Loucy (cell line): ENCODE measurements around the gene KIRREL3.

Experiments
- EZH2phosphoT487 ChIP-seq: fragments of 200-600 bp; IDR thresholded peaks from 2 replicates; pipeline ENCODE4 v1.6.1; 2018; ENCODE audit warnings: antibody characterized with exemption, mild to moderate bottlenecking, moderate library complexity, borderline replicate concordance
- TF ChIP-seq, protein P1 (sequence below): fragments of 200-600 bp; sonication (generic); conservative IDR thresholded peaks from 2 replicates; pipeline ENCODE4 v1.5.1; 2014; ENCODE audit warnings: mild to moderate bottlenecking, antibody characterized with exemption, low read length

DNA sequence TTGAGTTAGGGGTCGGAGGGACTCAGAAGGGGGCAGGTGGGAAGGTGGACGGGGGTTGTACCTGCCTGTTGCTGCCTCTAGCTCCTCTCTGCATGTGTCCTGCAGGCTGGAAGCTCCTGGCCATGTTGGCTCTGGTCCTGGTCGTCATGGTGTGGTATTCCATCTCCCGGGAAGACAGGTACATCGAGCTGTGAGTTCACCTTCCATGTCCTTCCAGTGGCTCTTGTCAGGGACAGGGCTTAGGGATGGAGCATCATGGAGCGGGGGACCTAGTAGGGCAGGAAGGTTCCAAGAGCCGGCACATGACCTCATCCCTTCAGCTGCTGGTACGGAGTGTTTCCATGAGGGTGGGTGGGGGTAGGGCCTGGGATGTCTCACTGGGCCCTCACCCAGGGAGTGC lies 594.2 kb downstream of the KIRREL3 start:
- TF ChIP-seq, protein P1, sequence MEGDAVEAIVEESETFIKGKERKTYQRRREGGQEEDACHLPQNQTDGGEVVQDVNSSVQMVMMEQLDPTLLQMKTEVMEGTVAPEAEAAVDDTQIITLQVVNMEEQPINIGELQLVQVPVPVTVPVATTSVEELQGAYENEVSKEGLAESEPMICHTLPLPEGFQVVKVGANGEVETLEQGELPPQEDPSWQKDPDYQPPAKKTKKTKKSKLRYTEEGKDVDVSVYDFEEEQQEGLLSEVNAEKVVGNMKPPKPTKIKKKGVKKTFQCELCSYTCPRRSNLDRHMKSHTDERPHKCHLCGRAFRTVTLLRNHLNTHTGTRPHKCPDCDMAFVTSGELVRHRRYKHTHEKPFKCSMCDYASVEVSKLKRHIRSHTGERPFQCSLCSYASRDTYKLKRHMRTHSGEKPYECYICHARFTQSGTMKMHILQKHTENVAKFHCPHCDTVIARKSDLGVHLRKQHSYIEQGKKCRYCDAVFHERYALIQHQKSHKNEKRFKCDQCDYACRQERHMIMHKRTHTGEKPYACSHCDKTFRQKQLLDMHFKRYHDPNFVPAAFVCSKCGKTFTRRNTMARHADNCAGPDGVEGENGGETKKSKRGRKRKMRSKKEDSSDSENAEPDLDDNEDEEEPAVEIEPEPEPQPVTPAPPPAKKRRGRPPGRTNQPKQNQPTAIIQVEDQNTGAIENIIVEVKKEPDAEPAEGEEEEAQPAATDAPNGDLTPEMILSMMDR, result no peak
- no peak for TF ChIP-seq EZH2phosphoT487
